Measurements from ENCODE around the gene SH3RF1. TPM values are rescaled to one million over a fixed set of nuclear protein-coding genes. Genes with fewer than 3 reads are reported as not detected.

The SH3RF1 gene
- total RNA-seq, 1 donor: 41.9 TPM

DNA sequence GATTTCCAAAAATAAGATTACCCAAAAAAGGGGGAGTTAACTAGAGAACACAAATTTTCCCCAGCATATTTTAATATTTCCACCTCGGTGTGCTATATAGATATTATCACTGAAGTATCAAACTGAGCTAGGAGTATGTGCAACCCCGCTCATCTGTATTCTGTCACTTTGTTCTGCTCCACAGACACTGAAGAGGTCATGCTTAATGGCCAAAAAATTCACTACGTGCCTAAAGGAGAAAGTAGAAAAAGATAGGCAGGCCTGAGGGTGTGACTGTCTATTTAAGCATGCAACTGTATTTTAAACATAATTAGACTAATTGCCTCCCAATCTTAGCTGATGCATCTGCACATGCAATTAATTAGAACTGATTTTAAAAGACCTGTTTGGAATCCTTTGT is 24.5 kb downstream of the SH3RF1 start:
- DNase-seq (ENCODE audit: low read depth): no peak
- TF ChIP-seq CTCF (IDR thresholded peaks at IDR 0.05; ENCODE audit: insufficient read depth, low read depth, low read length): no peak
- H3K4me3 ChIP-seq (ENCODE audit: low read depth, low read length): no peak overlapping the region

DNA sequence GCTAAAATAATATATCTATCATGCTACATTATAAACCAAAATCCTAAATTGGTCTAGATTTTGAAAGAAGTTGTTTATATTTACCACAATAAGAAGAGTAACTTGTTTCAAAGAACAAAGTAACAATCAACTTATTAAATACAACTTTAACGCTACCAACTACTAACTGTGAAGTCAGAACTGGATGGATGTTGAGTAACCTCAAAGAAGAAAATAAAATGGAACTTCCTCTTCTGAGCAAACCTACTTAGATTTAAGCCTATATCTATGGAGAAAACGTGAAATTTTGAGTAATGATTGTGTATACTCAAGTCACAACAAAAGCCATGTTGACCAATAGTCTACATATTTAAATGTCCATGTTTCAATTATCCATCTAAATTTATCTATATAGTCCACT is 25.7 kb downstream of the SH3RF1 start:
- DNase-seq (ENCODE audit: low read depth): no peak
- no peak overlapping the region for H3K4me3 ChIP-seq (ENCODE audit: low read depth, low read length)
- no peak for TF ChIP-seq CTCF (IDR thresholded peaks at IDR 0.05; ENCODE audit: insufficient read depth, low read depth, low read length)

- DNase-seq (ENCODE audit: low read depth): peak; percentile 52
- H3K4me3 ChIP-seq (ENCODE audit: low read depth, low read length): no peak overlapping the region
- TF ChIP-seq CTCF (IDR thresholded peaks at IDR 0.05; ENCODE audit: insufficient read depth, low read depth, low read length): no peak
Measured at GRCh38 chr4:169243825-169244609, 26.7 kb downstream of the SH3RF1 start.

DNA sequence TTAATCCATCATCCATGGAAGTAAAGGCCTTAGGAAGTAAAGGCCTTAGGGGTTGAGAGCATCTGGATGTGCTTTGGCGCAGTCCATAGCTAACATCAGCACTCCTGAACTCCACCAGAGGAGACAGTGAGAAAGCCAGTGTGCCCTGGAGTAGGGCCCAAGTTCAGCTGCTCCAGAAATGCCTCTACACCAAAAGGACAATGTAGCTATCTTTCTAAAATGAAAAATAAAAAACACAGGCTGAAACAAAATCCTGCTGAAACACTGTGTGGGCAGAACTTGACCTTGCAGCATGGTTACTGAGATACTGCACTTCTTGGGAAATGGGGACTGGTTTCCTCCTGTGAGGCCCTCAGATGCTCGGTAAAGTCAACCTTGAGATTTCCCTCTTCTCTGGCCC is 29.3 kb downstream of the SH3RF1 start:
- DNase-seq (ENCODE audit: low read depth): no peak
- no peak overlapping the region for H3K4me3 ChIP-seq (ENCODE audit: low read depth, low read length)
- TF ChIP-seq CTCF (IDR thresholded peaks at IDR 0.05; ENCODE audit: insufficient read depth, low read depth, low read length): no peak

GRCh38 chr4:169239221-169239905 is 31.4 kb downstream of the SH3RF1 start:
- no peak for DNase-seq (ENCODE audit: low read depth)
- no peak overlapping the region for H3K4me3 ChIP-seq (ENCODE audit: low read depth, low read length)
- TF ChIP-seq CTCF (IDR thresholded peaks at IDR 0.05; ENCODE audit: insufficient read depth, low read depth, low read length): no peak

GRCh38 chr4:169238445-169238844 is 32.3 kb downstream of the SH3RF1 start:
- TF ChIP-seq CTCF (IDR thresholded peaks at IDR 0.05; ENCODE audit: insufficient read depth, low read depth, low read length): no peak
- no peak overlapping the region for H3K4me3 ChIP-seq (ENCODE audit: low read depth, low read length)
- no peak for DNase-seq (ENCODE audit: low read depth)
